ENCODE measurements around the gene METTL2A. TPM values are rescaled to one million over a fixed set of nuclear protein-coding genes. Genes with fewer than 3 reads are reported as not detected.

Gene METTL2A
- polyA plus RNA-seq, 1 of the 3 experiments (the other 2 are of a cell fraction), result 16.8 TPM

DNA sequence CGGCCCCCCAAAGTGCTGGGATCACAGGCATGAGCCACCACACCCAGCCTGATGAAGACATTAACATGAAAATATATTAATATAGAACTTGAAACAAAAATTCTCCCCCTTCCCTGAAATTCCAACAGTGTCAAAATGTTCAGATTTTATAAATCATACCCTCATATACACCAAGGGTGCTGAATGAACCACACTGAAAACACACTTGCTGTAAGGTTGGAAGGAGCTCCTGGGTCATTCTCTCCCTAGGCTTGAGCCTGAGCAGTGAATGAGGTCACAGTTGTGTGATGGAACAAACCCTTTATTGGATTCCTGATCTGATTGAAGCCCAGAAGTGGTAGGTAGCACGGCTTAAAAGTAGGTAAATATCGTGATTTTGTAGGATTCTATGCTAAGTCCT lies 43.4 kb upstream of the METTL2A start, which contains the start of gene EFCAB3:
Gene EFCAB3 (plus strand): TSS at position 301 of the 400 bp plus-strand sequence. CDS start 2,427 bp downstream, outside the sequence.
- no peaks in the 10 kb centered on the region for H3F3A ChIP-seq (replicated peaks; ENCODE audit: insufficient read depth)
- peaks cover 13% of the 10 kb centered on the region for H3K27me3 ChIP-seq (ENCODE audit: insufficient read depth)
- no peak within 1 kb of the TSS for H2AFZ ChIP-seq (ENCODE audit: low read depth)
- H3K4me1 ChIP-seq (ENCODE audit: control insufficient read depth in 1 of 2, insufficient read depth in 2 of 2, low read depth in 1 of 2, low read length in 1 of 2), result no peaks in the 10 kb centered on the region
- no peak for DNase-seq
- H4K20me1 ChIP-seq (ENCODE audit: insufficient read depth), result no peaks in the 10 kb centered on the region
- no peaks in the 10 kb centered on the region for H3K9me3 ChIP-seq
- no peaks in the 10 kb centered on the region for H3K36me3 ChIP-seq (replicated peaks in 1 of 2; ENCODE audit: control insufficient read depth in 1 of 2, insufficient read depth in 2 of 2, low read length in 1 of 2)
- no peak within 1 kb of the TSS for H3K4me3 ChIP-seq (ENCODE audit: low read depth in 2 of 2, low read length in 1 of 2)
- H3K27ac ChIP-seq (ENCODE audit: low read depth in 2 of 2, low read length in 1 of 2), result no peak within 1 kb of the TSS
- whole genome bisulfite sequencing (ENCODE audit: low lambda C conversion rate), result 39% methylated on average over 3 of the region's 3 CpGs
- H3K79me2 ChIP-seq (ENCODE audit: insufficient read depth), result no peaks in the 10 kb centered on the region
- ChIA-PET POLR2A (no interaction called here), CTCF (no interaction called here)
- TF ChIP-seq NFIC (IDR thresholded peaks at IDR 0.05; ENCODE audit: borderline replicate concordance), result no peak
- TF ChIP-seq, protein P1, sequence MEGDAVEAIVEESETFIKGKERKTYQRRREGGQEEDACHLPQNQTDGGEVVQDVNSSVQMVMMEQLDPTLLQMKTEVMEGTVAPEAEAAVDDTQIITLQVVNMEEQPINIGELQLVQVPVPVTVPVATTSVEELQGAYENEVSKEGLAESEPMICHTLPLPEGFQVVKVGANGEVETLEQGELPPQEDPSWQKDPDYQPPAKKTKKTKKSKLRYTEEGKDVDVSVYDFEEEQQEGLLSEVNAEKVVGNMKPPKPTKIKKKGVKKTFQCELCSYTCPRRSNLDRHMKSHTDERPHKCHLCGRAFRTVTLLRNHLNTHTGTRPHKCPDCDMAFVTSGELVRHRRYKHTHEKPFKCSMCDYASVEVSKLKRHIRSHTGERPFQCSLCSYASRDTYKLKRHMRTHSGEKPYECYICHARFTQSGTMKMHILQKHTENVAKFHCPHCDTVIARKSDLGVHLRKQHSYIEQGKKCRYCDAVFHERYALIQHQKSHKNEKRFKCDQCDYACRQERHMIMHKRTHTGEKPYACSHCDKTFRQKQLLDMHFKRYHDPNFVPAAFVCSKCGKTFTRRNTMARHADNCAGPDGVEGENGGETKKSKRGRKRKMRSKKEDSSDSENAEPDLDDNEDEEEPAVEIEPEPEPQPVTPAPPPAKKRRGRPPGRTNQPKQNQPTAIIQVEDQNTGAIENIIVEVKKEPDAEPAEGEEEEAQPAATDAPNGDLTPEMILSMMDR (IDR thresholded peaks at IDR 0.05), result no peak
- no peak for TF ChIP-seq MXI1 (IDR thresholded peaks at IDR 0.05; ENCODE audit: low read depth, low read length)
- TF ChIP-seq RCOR1 (IDR thresholded peaks at IDR 0.05; ENCODE audit: low read length), result no peak
- no peak for TF ChIP-seq RAD21 (IDR thresholded peaks at IDR 0.05; ENCODE audit: low read length)
- no peak for TF ChIP-seq NRF1 (IDR thresholded peaks at IDR 0.05; ENCODE audit: low read depth, low read length)
- TF ChIP-seq, protein P2, sequence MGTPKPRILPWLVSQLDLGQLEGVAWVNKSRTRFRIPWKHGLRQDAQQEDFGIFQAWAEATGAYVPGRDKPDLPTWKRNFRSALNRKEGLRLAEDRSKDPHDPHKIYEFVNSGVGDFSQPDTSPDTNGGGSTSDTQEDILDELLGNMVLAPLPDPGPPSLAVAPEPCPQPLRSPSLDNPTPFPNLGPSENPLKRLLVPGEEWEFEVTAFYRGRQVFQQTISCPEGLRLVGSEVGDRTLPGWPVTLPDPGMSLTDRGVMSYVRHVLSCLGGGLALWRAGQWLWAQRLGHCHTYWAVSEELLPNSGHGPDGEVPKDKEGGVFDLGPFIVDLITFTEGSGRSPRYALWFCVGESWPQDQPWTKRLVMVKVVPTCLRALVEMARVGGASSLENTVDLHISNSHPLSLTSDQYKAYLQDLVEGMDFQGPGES (IDR thresholded peaks at IDR 0.05; ENCODE audit: low read depth, low read length), result no peak
- TF ChIP-seq MEF2A (IDR thresholded peaks at IDR 0.05; ENCODE audit: borderline replicate concordance, low read depth), result no peak
- TF ChIP-seq, protein P3, sequence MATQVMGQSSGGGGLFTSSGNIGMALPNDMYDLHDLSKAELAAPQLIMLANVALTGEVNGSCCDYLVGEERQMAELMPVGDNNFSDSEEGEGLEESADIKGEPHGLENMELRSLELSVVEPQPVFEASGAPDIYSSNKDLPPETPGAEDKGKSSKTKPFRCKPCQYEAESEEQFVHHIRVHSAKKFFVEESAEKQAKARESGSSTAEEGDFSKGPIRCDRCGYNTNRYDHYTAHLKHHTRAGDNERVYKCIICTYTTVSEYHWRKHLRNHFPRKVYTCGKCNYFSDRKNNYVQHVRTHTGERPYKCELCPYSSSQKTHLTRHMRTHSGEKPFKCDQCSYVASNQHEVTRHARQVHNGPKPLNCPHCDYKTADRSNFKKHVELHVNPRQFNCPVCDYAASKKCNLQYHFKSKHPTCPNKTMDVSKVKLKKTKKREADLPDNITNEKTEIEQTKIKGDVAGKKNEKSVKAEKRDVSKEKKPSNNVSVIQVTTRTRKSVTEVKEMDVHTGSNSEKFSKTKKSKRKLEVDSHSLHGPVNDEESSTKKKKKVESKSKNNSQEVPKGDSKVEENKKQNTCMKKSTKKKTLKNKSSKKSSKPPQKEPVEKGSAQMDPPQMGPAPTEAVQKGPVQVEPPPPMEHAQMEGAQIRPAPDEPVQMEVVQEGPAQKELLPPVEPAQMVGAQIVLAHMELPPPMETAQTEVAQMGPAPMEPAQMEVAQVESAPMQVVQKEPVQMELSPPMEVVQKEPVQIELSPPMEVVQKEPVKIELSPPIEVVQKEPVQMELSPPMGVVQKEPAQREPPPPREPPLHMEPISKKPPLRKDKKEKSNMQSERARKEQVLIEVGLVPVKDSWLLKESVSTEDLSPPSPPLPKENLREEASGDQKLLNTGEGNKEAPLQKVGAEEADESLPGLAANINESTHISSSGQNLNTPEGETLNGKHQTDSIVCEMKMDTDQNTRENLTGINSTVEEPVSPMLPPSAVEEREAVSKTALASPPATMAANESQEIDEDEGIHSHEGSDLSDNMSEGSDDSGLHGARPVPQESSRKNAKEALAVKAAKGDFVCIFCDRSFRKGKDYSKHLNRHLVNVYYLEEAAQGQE (IDR thresholded peaks at IDR 0.05; ENCODE audit: low read depth, low read length), result no peak
- no peak within 1 kb of the TSS for H3K9ac ChIP-seq
- no peaks in the 10 kb centered on the region for H3K9me2 ChIP-seq
- H3K4me2 ChIP-seq, result no peak within 1 kb of the TSS

DNA sequence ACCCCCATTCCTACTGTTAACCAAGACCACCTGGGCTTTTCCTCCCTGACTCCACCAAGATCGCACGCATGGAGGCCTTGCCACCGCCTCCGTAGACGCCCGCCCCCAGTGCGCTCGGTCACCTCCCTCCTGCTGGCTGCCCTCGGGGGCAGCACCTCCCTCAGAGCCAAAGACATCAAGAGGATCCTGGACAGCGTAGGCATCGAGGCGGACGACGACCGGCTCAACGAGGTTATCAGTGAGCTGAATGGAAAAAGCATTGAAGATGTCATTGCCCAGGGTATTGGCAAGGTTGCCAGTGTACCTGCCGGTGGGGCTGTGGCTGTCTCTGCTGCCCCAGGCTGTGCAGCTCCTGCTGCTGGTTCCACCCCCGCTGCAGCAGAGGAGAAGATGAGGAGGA lies 42.1 kb upstream of the METTL2A start:
- no peaks in the 10 kb centered on the region for H3K36me3 ChIP-seq (replicated peaks in 1 of 2; ENCODE audit: control insufficient read depth in 1 of 2, insufficient read depth in 2 of 2, low read length in 1 of 2)
- no peaks in the 10 kb centered on the region for H3K79me2 ChIP-seq (ENCODE audit: insufficient read depth)
- H3K9me3 ChIP-seq, result no peaks in the 10 kb centered on the region
- no peaks in the 10 kb centered on the region for H3K4me1 ChIP-seq (ENCODE audit: control insufficient read depth in 1 of 2, insufficient read depth in 2 of 2, low read depth in 1 of 2, low read length in 1 of 2)
- no peaks in the 10 kb centered on the region for H3K9me2 ChIP-seq
- H3K4me2 ChIP-seq, result no peak overlapping the region
- POLR2A ChIA-PET, result no interaction called here
- peaks cover 13% of the 10 kb centered on the region for H3K27me3 ChIP-seq (ENCODE audit: insufficient read depth)
- H3K9ac ChIP-seq, result no peak overlapping the region
- DNase-seq, result no peak
- H3K27ac ChIP-seq (ENCODE audit: low read depth in 2 of 2, low read length in 1 of 2), result no peak overlapping the region
- no peak overlapping the region for H2AFZ ChIP-seq (ENCODE audit: low read depth)
- no peaks in the 10 kb centered on the region for H4K20me1 ChIP-seq (ENCODE audit: insufficient read depth)
- CTCF ChIA-PET, result no interaction called here
- 63% methylated on average over 18 of the region's 18 CpGs for WGBS (ENCODE audit: low lambda C conversion rate)
- TF ChIP-seq JUND (IDR thresholded peaks at IDR 0.05) (no peak), NRF1 (IDR thresholded peaks at IDR 0.05; ENCODE audit: low read depth, low read length) (no peak), SIN3A (IDR thresholded peaks at IDR 0.05; ENCODE audit: borderline replicate concordance, low read depth, low read length) (no peak), YY1 (IDR thresholded peaks at IDR 0.05; ENCODE audit: low read depth) (no peak), TAF1 (IDR thresholded peaks at IDR 0.05; ENCODE audit: borderline replicate concordance, low read depth, low read length) (no peak), EP300 (IDR thresholded peaks at IDR 0.05; ENCODE audit: borderline replicate concordance in 1 of 2, low read depth in 1 of 2, low read length in 1 of 2) (no peak), FOXJ3 (CRISPR knock-in tag; IDR thresholded peaks at IDR 0.05) (no peak), FOXM1 (IDR thresholded peaks at IDR 0.05; ENCODE audit: low read depth) (no peak), SMC3 (IDR thresholded peaks at IDR 0.05; ENCODE audit: low read depth, low read length) (no peak), CHD2 (IDR thresholded peaks at IDR 0.05; ENCODE audit: low read length, partially characterized antibody) (no peak)
- TF ChIP-seq, protein P4, sequence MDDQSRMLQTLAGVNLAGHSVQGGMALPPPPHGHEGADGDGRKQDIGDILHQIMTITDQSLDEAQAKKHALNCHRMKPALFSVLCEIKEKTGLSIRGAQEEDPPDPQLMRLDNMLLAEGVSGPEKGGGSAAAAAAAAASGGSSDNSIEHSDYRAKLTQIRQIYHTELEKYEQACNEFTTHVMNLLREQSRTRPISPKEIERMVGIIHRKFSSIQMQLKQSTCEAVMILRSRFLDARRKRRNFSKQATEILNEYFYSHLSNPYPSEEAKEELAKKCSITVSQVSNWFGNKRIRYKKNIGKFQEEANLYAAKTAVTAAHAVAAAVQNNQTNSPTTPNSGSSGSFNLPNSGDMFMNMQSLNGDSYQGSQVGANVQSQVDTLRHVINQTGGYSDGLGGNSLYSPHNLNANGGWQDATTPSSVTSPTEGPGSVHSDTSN (IDR thresholded peaks at IDR 0.05), result no peak
- no peaks in the 10 kb centered on the region for H3F3A ChIP-seq (replicated peaks; ENCODE audit: insufficient read depth)
- no peak overlapping the region for H3K4me3 ChIP-seq (ENCODE audit: low read depth in 2 of 2, low read length in 1 of 2)

All from SK-N-SH (cell line).